HCT116 (cell line): ENCODE measurements around the gene CROCC. TPM values are rescaled to one million over a fixed set of nuclear protein-coding genes. Genes with fewer than 3 reads are reported as not detected.

Experiments
- ATAC-seq: fragments of 200-7000 bp; cut with Tn5 transposase; 2 replicates; pipeline ENCODE4 v1.9.1; 2020; ENCODE audit warnings: mild to moderate bottlenecking, moderate library complexity
- BruUV-seq: library from RNA; stranded (reverse); fragments of 400-500 nt; replicated peaks from 2 replicates; lab custom pipeline; 2021; lab: Mats Ljungman, UMichigan
- CTCF ChIA-PET: fragments of 300-600 bp; sonication (Branson Sonifier 250); formaldehyde crosslinking; loops from one replicate; lab custom pipeline; 2021; ENCODE audit warnings: antibody characterized with exemption; lab: Charles Lee
- POLR2A ChIA-PET: fragments of 300-600, 350-600 bp; sonication (Branson Sonifier 250); formaldehyde crosslinking; loops from one replicate; lab custom pipeline; 2021; ENCODE audit warnings: antibody characterized with exemption; lab: Charles Lee
- RAD21 ChIA-PET, 2 experiments: fragments of 300-600 bp; sonication (Branson Sonifier 250); formaldehyde crosslinking; loops; one replicate each; lab custom pipeline; 2023; ENCODE audit warnings: low total read pairs in 2 of 2; ENCODE audit not compliant: uncharacterized antibody in 2 of 2, unreplicated experiment in 2 of 2, low non-redundant PET in 1 of 2; lab: Charles Lee
- DNase-seq: peaks from one replicate; pipeline ENCODE4 v3.0.0-alpha.2; 2010; ENCODE audit warnings: low read depth, low spot score
- H2AFZ ChIP-seq: fragments of 200-600 bp; shearing (Covaris generic), sonication (generic); 2 replicates; pipeline ENCODE4 v1.6.1; 2017; ENCODE audit warnings: low read depth, mixed run types, mixed read lengths, antibody characterized with exemption, low read length; ENCODE audit not compliant: poor library complexity, severe bottlenecking
- H3K27ac ChIP-seq: 2 replicates; pipeline ENCODE4 v1.5.1; 2012; ENCODE audit warnings: low read depth, low read length
- H3K27me3 ChIP-seq: fragments of 200-600 bp; sonication (generic); 2 replicates; pipeline ENCODE4 v1.6.1; 2016; ENCODE audit warnings: mixed run types, low read length, mixed read lengths; ENCODE audit not compliant: insufficient read depth
- H3K36me3 ChIP-seq, 2 experiments: fragments of 200-500 bp in 1 of 2; fragments of 200-600 bp in 1 of 2; sonication (Bioruptor generic) in 1 of 2; sonication (generic) in 1 of 2; 2 replicates each; pipeline versions ENCODE4 v1.5.1 to v1.6.1; 2014 to 2016; ENCODE audit warnings: low read length in 2 of 2, inconsistent platforms in 1 of 2, mixed read lengths in 1 of 2, mixed run types in 1 of 2; ENCODE audit not compliant: insufficient read depth in 2 of 2, control insufficient read depth in 1 of 2
- H3K4me1 ChIP-seq, 2 experiments: fragments of 200-600 bp in 1 of 2; sonication (generic) in 1 of 2; 2 replicates each; pipeline versions ENCODE4 v1.5.1 to v1.6.1; 2012 to 2017; ENCODE audit warnings: low read length in 2 of 2, inconsistent platforms in 1 of 2, mild to moderate bottlenecking in 1 of 2, mixed read lengths in 1 of 2, mixed run types in 1 of 2, moderate library complexity in 1 of 2; ENCODE audit not compliant: insufficient read depth in 2 of 2, control insufficient read depth in 1 of 2
- H3K4me2 ChIP-seq: fragments of 200-600 bp; sonication (generic); 2 replicates; pipeline ENCODE4 v1.6.1; 2017; ENCODE audit warnings: mixed run types, low read length, mixed read lengths
- H3K4me3 ChIP-seq, 2 experiments: fragments of 200-600 bp in 1 of 2; sonication (generic) in 1 of 2; replicated peaks in 1 of 2; 2 replicates each; pipeline ENCODE4 v1.5.1; 2011 to 2016; ENCODE audit warnings: low read length in 2 of 2, control low read depth in 1 of 2, low read depth in 1 of 2, mild to moderate bottlenecking in 1 of 2, mixed read lengths in 1 of 2, mixed run types in 1 of 2
- H3K79me2 ChIP-seq: fragments of 200-600 bp; sonication (generic); 2 replicates; pipeline ENCODE4 v1.6.1; 2017; ENCODE audit warnings: mild to moderate bottlenecking, mixed run types, low read length, moderate library complexity, mixed read lengths; ENCODE audit not compliant: insufficient read depth
- H3K9ac ChIP-seq: fragments of 200-600 bp; sonication (generic); 2 replicates; pipeline ENCODE4 v1.6.1; 2016; ENCODE audit warnings: low read length, mixed read lengths
- H3K9me2 ChIP-seq: fragments of 200-600 bp; sonication (generic), shearing (Covaris generic); 2 replicates; pipeline ENCODE4 v1.6.1; 2017; ENCODE audit warnings: mixed run types, mild to moderate bottlenecking, moderate library complexity; ENCODE audit not compliant: insufficient read depth
- H3K9me3 ChIP-seq, 2 experiments: fragments of 200-500 bp in 1 of 2; fragments of 200-600 bp in 1 of 2; sonication (Bioruptor generic) in 1 of 2; sonication (generic) in 1 of 2; 2 replicates each; pipeline ENCODE4 v1.6.1; 2014 to 2017; ENCODE audit warnings: low read length in 2 of 2, mixed read lengths in 2 of 2, inconsistent platforms in 1 of 2, low read depth in 1 of 2, mild to moderate bottlenecking in 1 of 2, mixed run types in 1 of 2, moderate library complexity in 1 of 2; ENCODE audit not compliant: control insufficient read depth in 1 of 2, insufficient read depth in 1 of 2
- H4K20me1 ChIP-seq: fragments of 200-600 bp; sonication (generic), shearing (Covaris generic); 2 replicates; pipeline ENCODE4 v1.6.1; 2017; ENCODE audit warnings: mixed run types, mild to moderate bottlenecking, moderate library complexity; ENCODE audit not compliant: insufficient read depth
- ATF3 ChIP-seq: IDR thresholded peaks from 2 replicates; pipeline ENCODE4 v1.6.1; 2012
- CEBPB ChIP-seq: IDR thresholded peaks from 2 replicates; pipeline ENCODE4 v1.6.1; 2012; ENCODE audit warnings: low read depth
- CTCF ChIP-seq, 3 experiments: fragments of 200-600 bp in 1 of 3; sonication (generic) in 1 of 3; IDR thresholded peaks in 2 of 3; conservative IDR thresholded peaks in 1 of 3; 2 replicates each; pipeline ENCODE4 v1.5.1; 2012 to 2017; ENCODE audit warnings: low read depth in 2 of 3, low read length in 2 of 3, antibody characterized with exemption in 1 of 3, borderline replicate concordance in 1 of 3, control low read depth in 1 of 3, mild to moderate bottlenecking in 1 of 3, mixed read lengths in 1 of 3, mixed run types in 1 of 3, moderate library complexity in 1 of 3; ENCODE audit not compliant: insufficient read depth in 1 of 3
- EZH2 ChIP-seq: fragments of 200-600 bp; sonication (generic); IDR thresholded peaks from 2 replicates; pipeline ENCODE4 v1.6.1; 2017; ENCODE audit warnings: antibody characterized with exemption, mixed run types
- FOSL1 ChIP-seq: IDR thresholded peaks from 2 replicates; pipeline ENCODE4 v1.6.1; 2012; ENCODE audit warnings: low read depth
- JUND ChIP-seq: IDR thresholded peaks from 2 replicates; pipeline ENCODE4 v1.6.1; 2012
- POLR2AphosphoS5 ChIP-seq: IDR thresholded peaks from 2 replicates; pipeline ENCODE4 v1.6.1; 2011; ENCODE audit warnings: mild to moderate bottlenecking, low read depth, low read length, moderate library complexity
- RAD21 ChIP-seq: IDR thresholded peaks from 2 replicates; pipeline ENCODE4 v1.6.1; 2012; ENCODE audit warnings: low read depth, mild to moderate bottlenecking
- REST ChIP-seq: IDR thresholded peaks from 2 replicates; pipeline ENCODE4 v1.6.1; 2012; ENCODE audit warnings: low read depth
- SIN3A ChIP-seq: IDR thresholded peaks from 2 replicates; pipeline ENCODE4 v1.6.1; 2012; ENCODE audit warnings: low read depth
- SP1 ChIP-seq: IDR thresholded peaks from 2 replicates; pipeline ENCODE4 v1.6.1; 2012; ENCODE audit warnings: low read depth
- SRF ChIP-seq: IDR thresholded peaks from 2 replicates; pipeline ENCODE4 v1.6.1; 2012; ENCODE audit warnings: low read depth
- TCF7L2 ChIP-seq: IDR thresholded peaks from 2 replicates; pipeline ENCODE4 v1.7.0; 2011; ENCODE audit warnings: borderline replicate concordance, inconsistent platforms; ENCODE audit not compliant: insufficient read depth, insufficient read length; ENCODE audit errors: extremely low read depth
- YY1 ChIP-seq: IDR thresholded peaks from 2 replicates; pipeline ENCODE4 v1.6.1; 2011; ENCODE audit warnings: low read length, low read depth, moderate library complexity, mild to moderate bottlenecking; ENCODE audit not compliant: insufficient replicate concordance; ENCODE audit errors: extremely low read depth
- ZFX ChIP-seq: fragments of 450-650 bp; IDR thresholded peaks from 2 replicates; pipeline ENCODE4 v1.6.1; 2017
- ZNF274 ChIP-seq: fragments of 200-500 bp; sonication (Bioruptor generic); IDR thresholded peaks from 2 replicates; pipeline ENCODE4 v1.6.1; 2014; ENCODE audit warnings: mild to moderate bottlenecking, low read depth, low read length, inconsistent platforms
- intact Hi-C: fragments of 100-400 bp; cut with micrococcal nuclease; formaldehyde crosslinking; loops from 2 replicates; pipeline ENCODE4 v1.10.0; 2022
- total RNA-seq: library from RNA; stranded (reverse); gene quantifications from one replicate; pipeline ENCODE4 v1.2.1, GENCODE V29; 2021; ENCODE audit not compliant: unreplicated experiment

CROCC gene
- total RNA-seq, 1 experiment from 2014 or later, result 30.1 TPM

- no peak for TF ChIP-seq CTCF (IDR thresholded peaks at IDR 0.05 in 2 of 3, conservative IDR thresholded peaks at IDR 0.05 in 1 of 3; ENCODE audit: borderline replicate concordance in 1 of 3, insufficient read depth in 1 of 3, low read depth in 2 of 3, low read length in 2 of 3)
Observed at GRCh38 chr1:16992675-16993074, 70.9 kb downstream of the CROCC start (continued).

GRCh38 chr1:16993521-16994038, 71.8 kb downstream of the CROCC start:
- H3K27ac ChIP-seq, result no peak overlapping the region
- no peaks in the 10 kb centered on the region for H3K9me3 ChIP-seq
- CTCF ChIA-PET, result no interaction called here
- RAD21 ChIA-PET, result no interaction called here
- H3K4me1 ChIP-seq, result no peaks in the 10 kb centered on the region
- ATAC-seq, result no peak
- H3K36me3 ChIP-seq, result peaks cover 0 to 3% of the 10 kb centered on the region in 2 experiments; a peak in 2 of 4 replicates
- BruUV-seq, result no TSS peak
- no peaks in the 10 kb centered on the region for H3K9me2 ChIP-seq
- no peaks in the 10 kb centered on the region for H3K79me2 ChIP-seq
- H3K4me2 ChIP-seq, result no peak overlapping the region
- POLR2A ChIA-PET, result no interaction called here
- no peak overlapping the region for H3K4me3 ChIP-seq
- H4K20me1 ChIP-seq, result no peaks in the 10 kb centered on the region
- no peak overlapping the region for H3K9ac ChIP-seq
- no peaks in the 10 kb centered on the region for H3K27me3 ChIP-seq
- DNase-seq, result no peak
- intact Hi-C loops, result no loop called here
- H2AFZ ChIP-seq, result no peak overlapping the region
- TF ChIP-seq CEBPB, result no peak
- TF ChIP-seq SIN3A, result no peak
- TF ChIP-seq ZNF274, result no peak
- no peak for TF ChIP-seq EZH2
- TF ChIP-seq TCF7L2, result no peak
- no peak for TF ChIP-seq YY1
- no peak for TF ChIP-seq FOSL1
- TF ChIP-seq CTCF (IDR thresholded peaks at IDR 0.05 in 2 of 3, conservative IDR thresholded peaks at IDR 0.05 in 1 of 3; ENCODE audit: borderline replicate concordance in 1 of 3, insufficient read depth in 1 of 3, low read depth in 2 of 3, low read length in 2 of 3), result no peak
- no peak for TF ChIP-seq ZFX
- TF ChIP-seq RAD21, result no peak
- TF ChIP-seq REST, result no peak
- TF ChIP-seq POLR2AphosphoS5, result no peak
- TF ChIP-seq SP1, result no peak
- TF ChIP-seq ATF3, result no peak
- TF ChIP-seq JUND, result no peak
- no peak for TF ChIP-seq SRF
